Stimulated activated naive CD8-positive, alpha-beta T cell treated with anti-CD3 and anti-CD28 coated beads, Interleukin-15, Interleukin-2, amounts not matched to agents 100 U/mL and 50 U/mL, for 24 hours (primary cell): ENCODE measurements around the gene DGCR6L.
"Not testable (repeated sequence)": the region's sequence is repeated elsewhere in the genome, so short reads cannot be mapped to it uniquely, and the experiment has no call there.

Experiments
- ATAC-seq: fragments of 150-1000 bp; cut with Tn5 transposase; one replicate; pipeline ENCODE4 v1.10.0; 2021
- DNase-seq: peaks from one replicate; pipeline ENCODE4 v3.0.0; 2021

Gene DGCR6L

DNA sequence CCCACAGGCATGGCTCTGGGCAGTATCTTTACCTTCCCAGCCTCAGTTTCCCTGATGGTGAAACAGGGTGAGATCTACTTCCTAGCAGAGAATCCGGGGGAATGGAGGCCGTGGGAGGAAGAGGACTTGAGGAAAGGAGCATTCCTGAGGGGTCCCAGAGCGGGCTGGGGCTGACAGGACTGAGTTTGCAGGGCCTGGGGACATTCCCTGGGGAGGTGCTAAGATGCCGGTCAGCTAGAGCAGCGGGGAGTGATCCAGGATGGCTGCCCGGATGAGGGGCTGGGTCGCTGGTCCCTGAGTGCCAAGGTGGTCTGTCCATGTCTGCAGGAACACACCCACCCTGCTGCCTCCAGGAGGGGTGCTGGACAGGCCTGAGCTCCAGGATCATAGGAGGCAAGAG, 43.4 kb downstream of the DGCR6L start:
- DNase-seq (no peak), ATAC-seq (no peak)

DNA sequence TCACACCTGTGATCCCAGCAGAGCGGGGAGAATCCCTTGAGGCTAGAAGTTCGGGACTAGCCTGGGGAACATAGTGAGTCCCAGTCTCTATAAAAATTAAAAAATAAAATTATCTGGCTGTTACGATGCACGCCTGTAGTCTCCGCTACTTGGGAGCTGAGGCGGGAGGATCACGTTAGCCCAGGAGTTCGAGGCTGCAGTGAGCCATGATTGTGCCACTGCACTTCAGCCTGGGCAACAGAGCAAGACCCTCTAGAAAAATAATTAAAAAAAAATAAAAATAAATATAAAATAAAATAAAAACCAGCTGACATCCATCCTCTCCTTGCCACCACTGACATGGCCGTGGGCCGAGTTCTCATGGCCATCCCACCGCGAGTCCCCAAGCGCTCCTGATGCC, 44.0 kb downstream of the DGCR6L start:
- no peak for ATAC-seq
- DNase-seq: no peak

DNA sequence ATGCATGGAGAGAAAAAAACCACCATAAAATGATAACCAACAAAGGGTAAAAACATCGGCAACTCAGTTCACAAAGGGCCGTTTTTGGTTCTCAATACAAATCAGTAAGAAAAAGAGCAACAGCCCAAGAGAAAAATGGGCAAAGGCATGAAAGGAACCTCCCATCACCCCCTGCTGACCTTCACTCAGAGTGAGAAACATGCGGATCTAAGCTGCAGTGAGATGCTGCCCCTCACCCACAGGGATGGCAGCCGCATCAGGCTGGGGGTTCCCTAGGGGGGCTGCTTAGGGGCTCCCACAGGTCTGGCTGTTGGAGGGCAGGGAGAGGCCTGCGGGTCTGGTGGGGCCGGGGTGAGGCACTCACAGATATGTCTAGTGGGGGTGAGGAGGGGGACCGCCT, 44.5 kb downstream of the DGCR6L start:
- not testable (repeated sequence) for ATAC-seq, DNase-seq

DNA sequence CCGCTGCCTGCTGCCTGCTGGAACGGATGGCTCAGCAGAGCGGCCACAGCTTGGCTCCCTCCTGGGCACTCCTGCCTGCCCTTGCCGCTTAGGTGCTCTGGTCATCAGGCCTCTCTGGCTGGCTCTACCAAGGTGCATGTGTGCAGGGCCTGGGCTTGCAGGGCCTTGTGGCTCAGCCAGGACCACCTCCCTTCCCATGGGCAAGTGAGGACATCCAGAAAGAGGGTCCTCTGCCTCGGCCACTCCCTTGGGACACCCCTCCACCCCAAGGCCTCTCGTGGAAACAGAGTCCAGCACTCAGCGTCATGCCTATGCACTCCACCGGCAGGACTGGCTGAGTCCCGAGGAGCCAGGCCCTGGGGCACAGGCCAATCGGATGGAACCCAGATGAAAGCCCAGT, 45.5 kb downstream of the DGCR6L start:
- not testable (repeated sequence) for ATAC-seq, DNase-seq

DNA sequence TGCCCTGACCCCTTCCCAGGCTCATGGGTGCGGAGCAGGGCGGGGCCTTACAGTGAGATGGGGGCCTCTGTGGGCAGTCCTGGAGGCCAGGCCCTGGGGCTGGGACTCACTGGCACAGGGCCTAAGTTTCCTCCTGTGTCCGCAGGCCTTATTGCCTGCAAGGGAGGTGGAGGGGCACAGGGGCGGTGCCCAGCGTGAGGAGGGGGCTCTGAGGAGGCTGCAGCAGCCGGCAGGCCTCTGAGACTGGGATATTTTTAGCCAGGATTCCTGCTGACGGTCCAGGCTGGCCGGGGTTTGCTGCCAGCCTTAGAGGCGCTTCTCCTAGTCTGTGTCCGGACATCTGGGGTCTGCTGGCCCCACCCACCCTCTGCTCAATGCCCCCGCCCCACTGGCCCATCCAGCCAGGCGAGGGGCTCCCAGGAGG, 46.1 kb downstream of the DGCR6L start:
- DNase-seq (no peak), ATAC-seq (no peak)

DNA sequence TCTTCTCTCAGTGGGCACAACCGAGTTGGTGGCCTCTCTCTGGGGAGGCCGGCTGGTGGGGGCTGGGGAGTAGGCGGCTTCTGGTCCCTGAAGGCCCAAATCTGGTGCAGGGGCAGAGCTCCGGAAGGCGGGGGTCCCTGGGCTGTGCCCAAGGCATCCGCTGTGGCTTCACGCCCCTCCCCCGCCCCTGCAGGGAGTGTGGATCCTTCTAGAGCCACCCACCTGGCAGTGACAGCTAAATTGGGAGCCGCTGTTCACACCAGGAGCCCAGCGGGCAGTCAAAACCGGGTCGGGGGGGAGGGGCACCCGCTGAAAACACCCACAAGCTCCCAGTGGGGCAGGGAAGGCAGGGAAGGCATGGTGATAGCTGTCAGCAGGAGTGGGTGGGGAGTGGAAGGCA, 47.2 kb downstream of the DGCR6L start:
- ATAC-seq (no peak), DNase-seq (no peak)

DNA sequence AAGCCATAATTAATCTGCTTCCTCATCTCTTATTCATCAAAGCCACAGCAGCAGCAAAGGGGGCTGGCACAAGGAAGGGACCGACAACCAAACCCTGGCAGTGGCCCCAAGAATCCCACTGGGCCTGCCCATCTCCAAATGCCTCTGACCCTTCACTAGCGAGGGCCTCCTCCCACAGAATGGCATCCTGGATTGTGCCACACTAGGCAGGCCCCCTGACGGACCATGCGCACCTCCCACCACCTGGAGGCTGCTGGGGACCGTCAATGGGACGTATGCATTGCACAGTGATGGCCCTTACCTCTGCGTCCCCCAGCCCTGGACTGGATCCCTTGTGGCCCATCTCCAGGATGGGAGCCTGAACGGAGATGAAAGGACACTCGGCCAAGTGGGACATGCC, 47.7 kb downstream of the DGCR6L start:
- ATAC-seq (no peak), DNase-seq (no peak)

DNA sequence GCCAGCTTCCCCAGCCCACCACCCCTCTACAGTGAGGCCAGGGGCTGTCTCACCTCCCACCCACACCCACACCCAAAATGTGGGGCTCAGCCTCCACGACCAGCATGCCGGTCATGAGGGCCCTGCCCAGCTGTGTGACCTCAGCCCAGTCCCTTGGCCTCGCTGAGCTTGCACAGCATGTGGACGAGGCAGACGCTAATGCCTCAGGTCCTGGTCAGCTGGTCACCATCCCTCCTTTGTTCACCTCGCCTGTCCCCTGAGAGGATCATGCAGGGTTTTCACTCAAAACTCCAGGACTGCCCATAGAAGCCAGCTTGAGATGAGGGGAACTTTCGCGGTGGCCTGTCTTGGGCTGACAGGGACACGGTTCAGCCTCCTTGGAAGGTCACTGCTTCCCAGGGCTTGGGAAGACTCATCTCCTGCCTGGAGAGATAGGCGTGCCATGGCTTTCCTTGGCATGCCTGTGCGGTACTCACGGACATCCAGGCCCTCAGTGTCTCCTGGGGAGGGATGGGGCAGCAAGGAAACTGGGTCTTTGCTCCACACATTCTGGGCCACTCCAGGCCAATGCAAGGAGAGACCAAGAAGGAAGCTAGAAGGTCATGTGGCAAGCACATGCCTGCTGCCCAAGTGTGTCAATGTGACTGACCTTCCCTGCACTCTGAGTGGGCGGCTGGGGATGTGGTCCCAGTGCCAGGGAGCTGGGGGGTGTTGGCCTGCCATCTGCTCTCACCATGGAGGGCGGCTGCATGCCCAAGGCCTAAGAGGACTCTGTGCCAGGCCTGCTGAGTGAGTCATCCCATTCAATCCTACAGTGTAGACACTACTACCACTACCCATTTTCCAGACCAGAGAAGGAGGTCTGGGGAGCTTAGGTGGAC, 48.5 kb downstream of the DGCR6L start:
- ATAC-seq: no peak
- DNase-seq: no peak

DNA sequence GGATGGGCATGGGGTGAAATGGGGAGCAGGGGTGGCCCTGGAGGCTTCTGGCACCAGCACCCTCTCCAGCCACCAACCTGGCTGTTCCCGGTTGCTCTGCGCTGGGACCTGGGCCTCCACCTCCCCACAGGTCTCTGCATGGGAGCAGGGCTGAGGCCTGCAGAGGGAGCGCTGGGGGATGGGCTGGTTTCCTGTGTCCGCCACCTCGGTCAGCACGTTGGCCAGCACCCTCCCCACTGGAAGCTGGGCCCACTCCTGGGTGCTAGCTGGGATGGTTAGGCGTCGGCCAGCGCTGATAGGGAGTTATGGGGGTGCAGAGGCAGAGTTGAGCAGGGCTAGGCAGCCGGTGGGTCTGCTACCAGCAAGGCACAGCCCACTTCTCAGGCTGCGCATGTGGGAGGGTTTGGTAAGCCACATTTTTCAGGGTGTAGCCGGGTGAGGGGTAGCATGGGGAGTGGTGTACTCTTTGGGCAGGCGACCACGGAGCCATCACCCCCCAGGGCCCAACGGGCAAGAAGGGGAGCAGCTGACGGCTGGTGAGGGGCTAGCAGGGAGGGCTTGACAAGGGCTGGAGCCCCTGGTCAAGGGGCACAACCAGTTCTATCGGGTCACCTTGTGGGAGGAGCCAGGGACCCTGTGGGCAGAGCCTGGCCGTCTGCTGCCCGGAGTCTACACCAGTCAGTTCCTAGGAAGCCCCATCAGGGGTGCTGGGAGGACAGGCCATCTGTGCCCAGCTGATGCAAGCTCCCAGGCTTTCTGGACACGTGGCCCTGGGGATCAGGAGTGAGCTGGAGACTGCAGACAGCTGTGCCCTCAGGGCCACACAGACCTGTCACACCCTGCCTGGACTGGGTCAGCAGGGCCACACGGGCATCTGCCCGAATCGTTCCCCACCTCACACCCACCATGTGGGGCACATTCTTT, 49.4 kb downstream of the DGCR6L start:
- ATAC-seq, DNase-seq: not testable (repeated sequence)

DNA sequence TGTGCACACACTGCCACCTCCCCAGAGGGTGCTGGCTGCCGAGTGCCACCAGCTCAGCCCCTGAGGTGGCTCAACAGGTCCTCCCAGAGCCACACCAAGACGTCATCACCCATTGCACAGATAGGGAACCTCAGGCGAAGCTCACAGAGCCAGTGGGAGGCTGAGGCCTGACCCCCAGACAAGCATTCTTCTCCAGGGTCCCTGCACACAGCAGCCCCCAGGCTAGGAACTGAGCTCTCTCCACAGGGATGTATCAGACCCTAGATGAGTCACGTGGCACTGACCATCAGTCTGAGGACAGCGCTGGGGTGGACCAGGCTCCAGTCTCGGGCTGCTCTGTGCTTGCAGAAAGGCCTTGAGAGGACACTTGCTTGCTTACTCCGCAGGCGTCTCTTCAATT, 50.2 kb downstream of the DGCR6L start:
- not testable (repeated sequence) for ATAC-seq, DNase-seq

DNA sequence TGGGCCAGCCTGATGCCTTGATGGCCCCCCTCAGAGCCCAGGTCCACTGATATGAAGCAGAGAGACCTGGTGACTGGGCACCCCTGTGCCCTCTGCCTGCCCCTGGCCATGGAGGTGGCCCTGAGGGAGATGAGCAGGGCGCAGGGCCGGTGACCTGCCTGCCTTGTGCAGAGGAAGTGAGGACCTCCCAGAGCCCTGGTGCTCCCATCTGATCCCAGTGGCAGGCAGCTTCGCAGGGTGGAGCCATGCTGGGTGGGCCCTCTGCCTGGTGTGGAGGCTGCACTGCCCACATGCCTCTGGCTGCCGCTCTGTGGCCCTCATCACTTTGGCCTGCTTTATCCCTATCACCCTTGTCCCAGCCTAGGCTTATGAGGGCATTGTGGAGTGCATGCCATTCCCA, 50.7 kb downstream of the DGCR6L start:
- ATAC-seq, DNase-seq: not testable (repeated sequence)

DNA sequence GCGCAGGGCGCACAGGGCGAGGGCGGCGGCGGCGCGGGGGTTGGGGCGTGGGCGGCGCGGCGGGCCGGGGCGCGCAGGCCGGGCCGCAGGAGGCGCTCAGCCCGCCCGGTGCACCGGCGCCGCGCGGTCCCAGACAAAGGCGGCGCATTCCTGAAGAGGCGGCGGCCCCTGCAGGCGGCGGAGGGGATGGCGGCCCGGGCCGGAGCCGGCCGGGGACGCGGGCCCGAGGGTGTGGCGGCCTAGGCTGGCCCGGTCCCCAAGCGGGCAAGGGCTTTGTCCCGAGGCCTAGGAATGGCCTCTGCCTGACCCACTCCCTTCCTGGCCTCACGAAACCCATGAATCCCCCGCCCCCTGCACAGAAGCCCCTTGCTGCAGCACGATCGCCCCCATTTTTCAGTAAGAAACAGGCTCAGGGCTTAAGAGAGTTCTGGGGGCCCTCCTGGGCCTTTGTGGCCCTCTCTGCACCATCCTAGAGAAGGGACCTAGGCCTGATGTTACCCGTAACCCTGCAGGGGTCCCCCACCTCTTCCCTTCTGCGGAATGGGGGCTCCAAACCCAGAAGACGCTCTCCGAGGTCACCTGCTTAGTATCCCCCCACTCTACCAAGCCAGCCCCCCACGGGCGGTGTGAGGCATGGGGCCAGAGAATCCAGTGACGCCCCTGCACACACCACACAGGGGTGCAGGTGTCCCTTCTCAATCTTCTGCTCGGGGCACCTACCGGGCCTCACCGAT, 51.4 kb downstream of the DGCR6L start, which contains the start of gene RTN4R:
RTN4R (minus strand) TSS at position 40 of the 734 bp plus-strand sequence. CDS start 226 bp downstream, outside the sequence.
- ATAC-seq (peak; percentile 84), DNase-seq (peak; percentile 75)

DNA sequence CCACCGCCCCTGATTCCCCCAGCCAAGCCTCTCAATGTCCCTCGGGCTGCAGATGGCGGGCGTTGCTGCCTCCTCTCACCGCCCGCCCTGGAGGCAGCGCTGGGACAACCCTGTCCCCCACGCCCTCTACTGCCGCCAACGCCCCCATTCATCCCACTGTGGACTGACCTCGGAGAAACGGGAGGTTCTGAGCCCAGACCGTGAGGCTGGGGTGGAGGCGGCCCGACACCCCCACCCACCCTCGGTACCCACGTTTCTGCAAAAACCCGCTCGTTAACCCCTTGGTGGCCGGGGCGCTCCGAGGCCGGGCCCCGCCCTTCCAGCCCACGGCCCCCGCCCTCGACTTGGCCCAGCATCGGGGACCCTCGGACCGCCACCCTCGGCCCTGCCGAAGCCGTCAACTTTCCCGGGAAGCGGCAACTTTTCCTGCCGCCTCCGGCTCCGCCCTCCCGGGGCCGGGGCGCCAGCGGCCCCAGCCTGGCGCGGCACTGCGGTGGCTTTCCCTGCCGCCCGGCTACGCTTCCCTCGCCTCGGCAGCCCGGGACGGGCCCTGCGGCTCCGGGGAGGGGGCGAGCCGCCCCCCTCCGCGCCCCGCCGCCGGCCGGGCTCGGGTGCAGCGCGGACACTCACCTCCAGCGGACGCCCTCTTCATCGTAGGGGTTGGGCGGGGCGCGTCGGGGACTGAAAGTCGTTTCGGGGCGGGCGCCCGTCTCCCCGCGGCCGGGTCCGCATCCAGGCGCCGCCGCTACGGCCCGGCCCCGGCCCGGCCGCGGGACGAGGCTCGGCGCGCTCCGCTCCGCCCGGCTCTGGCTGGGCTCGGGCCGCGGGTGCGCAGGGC, 52.2 kb downstream of the DGCR6L start:
- peak; percentile 26 for DNase-seq
- ATAC-seq: no peak

DNA sequence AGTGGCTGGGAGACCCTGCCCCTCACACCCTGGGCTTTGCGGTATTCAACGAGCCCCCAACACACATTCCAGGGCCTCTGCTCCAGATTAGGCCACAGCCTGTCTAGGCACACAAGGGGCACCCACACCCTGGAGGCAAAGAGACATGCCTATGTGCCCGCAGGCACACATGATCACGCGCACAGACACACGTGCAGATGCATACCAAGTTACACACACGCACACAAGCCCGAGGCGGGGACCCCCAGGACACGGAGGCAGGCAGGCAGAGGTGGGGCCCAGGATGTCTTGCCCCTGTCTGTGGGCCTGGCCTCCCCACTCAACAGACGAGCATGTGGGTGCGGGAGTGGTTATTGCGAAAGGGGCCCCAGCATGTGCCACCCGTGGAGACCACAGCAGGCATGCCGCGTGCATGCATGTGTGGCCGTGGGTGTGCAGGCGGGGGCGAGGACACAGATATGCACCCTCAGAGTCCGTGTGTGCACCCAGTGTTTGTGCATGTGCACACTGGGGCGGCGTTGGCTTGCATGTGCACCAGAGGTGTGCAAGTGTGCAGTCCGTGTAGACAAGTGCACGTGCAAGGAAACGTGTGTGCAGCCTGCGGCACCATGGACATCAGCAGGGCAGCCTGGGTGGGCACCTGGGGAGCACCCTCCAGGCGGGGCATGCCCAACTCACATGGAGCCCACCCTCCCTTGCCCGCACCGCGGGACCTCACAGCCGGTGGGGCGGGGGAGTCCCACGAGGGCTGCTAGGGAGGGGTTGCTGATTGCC, 53.0 kb downstream of the DGCR6L start:
- not testable (repeated sequence) for DNase-seq, ATAC-seq

DNA sequence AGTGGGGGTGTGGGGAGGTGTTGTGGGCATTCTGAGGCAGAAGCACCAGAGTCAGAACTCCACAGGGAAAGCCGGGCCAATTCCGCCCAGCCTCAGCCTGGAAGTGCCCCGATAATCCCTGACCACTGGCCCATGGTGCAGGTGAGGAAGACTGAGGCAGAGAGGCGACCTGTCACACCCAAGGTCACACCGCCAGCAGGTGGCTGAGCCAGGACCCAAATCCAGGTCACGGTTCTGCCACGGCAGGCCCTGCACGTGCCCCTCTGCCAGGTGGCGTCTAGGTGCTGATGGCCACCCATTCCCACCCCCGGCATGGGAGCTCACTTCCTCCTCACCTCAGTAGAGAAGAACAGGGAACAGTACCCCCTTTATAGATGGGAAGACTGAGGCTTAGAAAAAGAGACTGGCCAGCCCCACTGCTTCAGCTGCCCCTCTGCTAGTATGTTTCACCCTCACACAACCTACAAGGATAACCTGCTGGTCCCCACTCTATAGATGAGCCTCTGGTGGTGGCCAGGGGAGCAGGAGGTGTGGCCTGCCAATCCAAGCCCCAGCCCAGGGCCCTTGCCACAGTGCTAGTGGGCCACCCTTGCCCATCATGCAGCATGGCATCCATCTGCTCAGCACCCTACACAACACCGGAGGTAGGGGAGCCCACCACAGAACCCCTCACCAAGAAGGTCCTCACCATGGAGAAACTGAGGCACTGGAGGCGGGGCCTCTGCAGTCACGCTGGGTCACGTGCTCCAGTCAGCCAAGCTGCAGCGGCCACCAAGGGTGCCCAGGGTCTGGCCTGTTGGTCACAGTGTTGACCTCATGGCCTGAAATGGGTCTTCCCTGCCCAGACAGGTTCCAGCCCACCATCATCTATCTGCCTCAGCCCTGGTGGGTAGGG, 53.8 kb downstream of the DGCR6L start:
- not testable (repeated sequence) for ATAC-seq, DNase-seq

DNA sequence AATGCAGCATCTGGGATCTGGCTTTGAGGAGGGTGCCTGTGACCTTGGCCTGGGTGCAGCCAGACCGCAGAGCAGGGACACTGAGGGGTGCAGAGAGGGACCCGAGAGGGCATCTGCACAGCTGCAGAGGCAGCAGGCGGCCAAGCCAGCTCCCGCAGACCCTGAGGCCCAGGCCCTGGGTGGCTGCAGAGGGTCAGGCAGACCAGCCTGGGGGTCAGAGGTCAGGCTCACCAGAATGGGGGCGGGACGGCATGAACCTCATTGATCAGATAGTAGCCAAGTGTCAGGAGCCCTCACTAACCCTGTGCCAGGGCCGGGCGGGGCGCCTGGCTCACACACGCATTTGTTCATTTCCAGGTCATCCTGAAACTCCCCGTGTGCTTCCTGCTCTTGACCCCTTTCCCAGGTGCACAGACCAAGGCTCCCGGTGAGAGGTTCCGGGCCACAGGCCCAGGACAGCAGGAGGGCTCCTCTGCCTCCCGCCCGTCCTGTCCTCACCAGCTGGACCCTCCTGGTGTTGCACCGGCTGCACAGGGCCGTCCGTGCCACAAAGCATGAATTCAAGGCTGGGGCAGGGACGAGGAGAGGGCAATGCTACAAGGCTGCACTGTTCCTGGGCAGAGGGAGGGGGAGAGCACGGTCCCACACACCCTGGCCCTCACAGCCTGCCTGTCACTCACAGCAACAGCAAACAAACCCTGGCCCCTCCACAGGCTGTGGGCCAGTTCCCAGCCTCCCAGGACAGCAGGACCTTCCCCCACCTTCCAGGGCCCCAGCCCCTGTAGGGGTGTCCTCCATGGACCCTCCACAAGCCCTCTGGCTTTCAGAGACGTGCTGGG, 55.0 kb downstream of the DGCR6L start:
- no peak for ATAC-seq
- DNase-seq: no peak
